Testis (tissue), 3 donors: ENCODE measurements around the gene ARHGEF16. TPM values are rescaled to one million over a fixed set of nuclear protein-coding genes. Genes with fewer than 3 reads are reported as not detected.

Experiments used
- DNase-seq: peaks from one replicate; pipeline ENCODE4 v3.0.0-alpha.2; 2019
- H3K27ac ChIP-seq, 2 donors: fragments of 200-600 bp; sonication (generic); one replicate each; pipeline ENCODE4 v1.5.1; 2019
- H3K27me3 ChIP-seq: fragments of 200-600 bp; sonication (generic); one replicate; pipeline ENCODE4 v1.5.1; 2019
- H3K36me3 ChIP-seq: fragments of 200-600 bp; sonication (generic); one replicate; pipeline ENCODE4 v1.5.1; 2017; ENCODE audit warnings: low read depth; ENCODE audit errors: missing control alignments
- H3K4me1 ChIP-seq: fragments of 200-600 bp; sonication (generic); one replicate; pipeline ENCODE4 v1.5.1; 2019
- H3K4me3 ChIP-seq, 2 donors: fragments of 200-600 bp; sonication (generic); one replicate each; pipeline ENCODE4 v1.5.1; 2017 to 2019
- H3K9me3 ChIP-seq: fragments of 200-600 bp; sonication (generic); one replicate; pipeline ENCODE4 v1.5.1; 2017
- CTCF ChIP-seq, 3 experiments: fragments of 450-650 bp in 2 of 3; fragments of 200-600 bp in 1 of 3; sonication (generic) in 1 of 3; IDR thresholded peaks; one replicate each; pipeline ENCODE4 v1.5.1; 2016 to 2019; ENCODE audit warnings: antibody characterized with exemption in 3 of 3, mild to moderate bottlenecking in 2 of 3, moderate library complexity in 1 of 3
- POLR2A ChIP-seq: fragments of 450-650 bp; IDR thresholded peaks from one replicate; pipeline ENCODE4 v1.6.1; 2017; ENCODE audit warnings: antibody characterized with exemption, mild to moderate bottlenecking, moderate library complexity
- WGBS, 2 donors: methylation state at CpG; one replicate each; pipeline ENCODE4 v1.1.5; 2018; 5-methylcytosine and 5-hydroxymethylcytosine counted together
- intact Hi-C: fragments of 100-400 bp; cut with DNase I; formaldehyde crosslinking; loops from one replicate; pipeline ENCODE4 v1.15.1; 2023; ENCODE audit warnings: low total_unique reads
- polyA plus RNA-seq: library from polyadenylated mRNA; stranded (reverse); fragments of 350-450 nt; fragmentation: Illumina TruSeq; extraction: RNeasy Lipid Tissue Mini Kit (QIAGEN cat#74804); gene quantifications from one replicate; pipeline ENCODE4 v1.2.3, GENCODE V29; 2014; ENCODE audit warnings: low read depth, low replicate concordance; ENCODE audit not compliant: insufficient read depth
- total RNA-seq, 2 donors: library from RNA; depleted of rRNA; stranded (reverse); fragments of >200 nt; gene quantifications; one replicate each; pipeline ENCODE4 v1.2.3, GENCODE V29; 2016

Gene ARHGEF16
- total and polyA plus RNA-seq, 3 donors from 2014 or later, result 5.7 to 25.7 (median 17.1) TPM

GRCh38 chr1:3500265-3500835 lies 45.9 kb downstream of the ARHGEF16 start:
- H3K36me3 ChIP-seq, result no peaks in the 10 kb centered on the region
- intact Hi-C loops, result no loop called here
- no peaks in the 10 kb centered on the region for H3K27me3 ChIP-seq

GRCh38 chr1:3501437-3501836 lies 47.0 kb downstream of the ARHGEF16 start:
- Histone ChIP-seq H3K27ac (no peak overlapping the region), H3K27me3 (no peaks in the 10 kb centered on the region), H3K4me1 (no peaks in the 10 kb centered on the region), H3K36me3 (no peaks in the 10 kb centered on the region), H3K4me3 (no peak overlapping the region), H3K9me3 (no peaks in the 10 kb centered on the region)
- intact Hi-C loops, result no loop called here
- DNase-seq, result no peak
- TF ChIP-seq POLR2A (no peak), CTCF (IDR thresholded peaks at IDR 0.05) (no peak)
- WGBS, 2 donors, result 85% methylated on average over 17 of the region's 17 CpGs; no CpG with 5 or more reads in 1 of the 2 donors

More at GRCh38 chr1:3500265-3500835, 45.9 kb downstream of the ARHGEF16 start:
- Histone ChIP-seq H3K4me1 (no peaks in the 10 kb centered on the region), H3K27ac (no peak overlapping the region), H3K4me3 (no peak overlapping the region), H3K9me3 (no peaks in the 10 kb centered on the region)
- no peak for DNase-seq
- TF ChIP-seq CTCF (IDR thresholded peaks at IDR 0.05) (no peak), POLR2A (no peak)
- WGBS, 2 donors, result 90 to 94% methylated on average over 22 to 32 of the region's 32 CpGs

- Histone ChIP-seq H3K9me3 (no peaks in the 10 kb centered on the region), H3K36me3 (no peaks in the 10 kb centered on the region), H3K27me3 (no peaks in the 10 kb centered on the region), H3K4me3 (no peak overlapping the region), H3K27ac (no peak overlapping the region), H3K4me1 (no peaks in the 10 kb centered on the region)
- DNase-seq, result peak; percentile 66
- TF ChIP-seq CTCF (IDR thresholded peaks at IDR 0.05) (no peak), POLR2A (no peak)
- WGBS, 2 donors, result 62 to 82% methylated on average over 11 to 25 of the region's 26 CpGs
- intact Hi-C loops, result no loop called here
Measured at GRCh38 chr1:3501856-3502640, 47.6 kb downstream of the ARHGEF16 start.

- Histone ChIP-seq H3K27ac (no peak overlapping the region), H3K9me3 (no peaks in the 10 kb centered on the region), H3K27me3 (no peaks in the 10 kb centered on the region), H3K4me3 (no peak overlapping the region), H3K4me1 (no peaks in the 10 kb centered on the region), H3K36me3 (no peaks in the 10 kb centered on the region)
- intact Hi-C loops, result no loop called here
- WGBS, 2 donors, result 89% methylated on average over 9 to 22 of the region's 22 CpGs
- no peak for DNase-seq
- TF ChIP-seq CTCF (IDR thresholded peaks at IDR 0.05) (no peak), POLR2A (no peak)
Measured at GRCh38 chr1:3502641-3503524, 48.4 kb downstream of the ARHGEF16 start.
